ENCODE data around the gene NDUFA7. TPM values are rescaled to one million over a fixed set of nuclear protein-coding genes. Genes with fewer than 3 reads are reported as not detected.

The NDUFA7 gene
- total RNA-seq, 2 experiments from 2014 or later: 56.0 to 63.8 TPM

Other genes starting within 250 kb of the NDUFA7 start
- gene FBN3, start 171.8 kb downstream of the NDUFA7 start, total RNA-seq: under 1 TPM in 1 of 2 experiments, not detected in 1; 0.03 TPM
- 10 to 100 TPM; 27.7 to 28.1 TPM for gene CERS4, start 112.0 kb downstream of the NDUFA7 start, total RNA-seq
- 10 to 100 TPM; 54.6 to 55.0 TPM for gene CD320, start 13.0 kb downstream of the NDUFA7 start, total RNA-seq
- gene RPS28, start 121 bp upstream of the NDUFA7 start, total RNA-seq: 1,000 to 10,000 TPM; 1,476 to 1,561 TPM
- gene KANK3, start 21.9 kb upstream of the NDUFA7 start, total RNA-seq: 1 to 10 TPM; 3.4 to 3.5 TPM
- gene ANGPTL4, start 42.8 kb upstream of the NDUFA7 start, total RNA-seq: not detected
- 10 to 100 TPM; 92.4 to 92.7 TPM for gene RAB11B, start 69.0 kb upstream of the NDUFA7 start, total RNA-seq
- gene MARCHF2, start 91.9 kb upstream of the NDUFA7 start, total RNA-seq: 10 to 100 TPM; 26.8 to 28.1 TPM
- gene HNRNPM, start 123.6 kb upstream of the NDUFA7 start, total RNA-seq: 100 to 1,000 TPM; 283 to 291 TPM
- 1 to 10 TPM; 2.3 to 2.7 TPM for gene PRAM1, start 181.3 kb upstream of the NDUFA7 start, total RNA-seq
- 10 to 100 TPM; 28.7 to 36.2 TPM for gene ZNF414, start 192.8 kb upstream of the NDUFA7 start, total RNA-seq

Measured in activated CD8-positive, alpha-beta T cell treated with anti-CD3 and anti-CD28 coated beads, Interleukin-2, amount 10 ng/mL, durations not matched to agents 7 days and 5 days (primary cell).